H9 (cell line): ENCODE measurements around the gene P2RX7. TPM values are rescaled to one million over a fixed set of nuclear protein-coding genes. Genes with fewer than 3 reads are reported as not detected.

Experiments used
- DNase-seq: peaks from one replicate; pipeline ENCODE4 v3.0.0-alpha.2; 2017
- H2AFZ ChIP-seq: one replicate; pipeline ENCODE4 v1.6.1; 2013; ENCODE audit warnings: mild to moderate bottlenecking, low read length, control low read depth, moderate library complexity
- H2AK5ac ChIP-seq: 2 replicates; pipeline ENCODE4 v1.6.1; 2013; ENCODE audit warnings: low read length, control low read depth, mixed read lengths; ENCODE audit not compliant: insufficient read length
- H2BK120ac ChIP-seq: one replicate; pipeline ENCODE4 v1.6.1; 2013; ENCODE audit warnings: low read depth, mild to moderate bottlenecking, low read length, control low read depth, inconsistent platforms; ENCODE audit not compliant: poor library complexity, severe bottlenecking
- H2BK12ac ChIP-seq: 2 replicates; pipeline ENCODE4 v1.6.1; 2013; ENCODE audit warnings: low read length, control low read depth, mixed read lengths, low read depth; ENCODE audit not compliant: insufficient read length
- H2BK15ac ChIP-seq: 2 replicates; pipeline ENCODE4 v1.6.1; 2013; ENCODE audit warnings: low read depth, low read length, control low read depth
- H2BK20ac ChIP-seq: one replicate; pipeline ENCODE4 v1.6.1; 2013; ENCODE audit warnings: low read depth, mild to moderate bottlenecking, low read length, control low read depth, inconsistent platforms; ENCODE audit not compliant: poor library complexity, severe bottlenecking
- H2BK5ac ChIP-seq: 2 replicates; pipeline ENCODE4 v1.6.1; 2013; ENCODE audit warnings: low read length, control low read depth, mixed read lengths; ENCODE audit not compliant: insufficient read length
- H3K14ac ChIP-seq: 2 replicates; pipeline ENCODE4 v1.6.1; 2013; ENCODE audit warnings: low read length, control low read depth; ENCODE audit not compliant: insufficient read depth
- H3K18ac ChIP-seq: 2 replicates; pipeline ENCODE4 v1.6.1; 2013; ENCODE audit warnings: low read depth, mild to moderate bottlenecking, mixed read lengths, low read length, control low read depth; ENCODE audit not compliant: insufficient read length
- H3K23ac ChIP-seq: 2 replicates; pipeline ENCODE4 v1.6.1; 2013; ENCODE audit warnings: low read length, control low read depth, mixed read lengths, low read depth; ENCODE audit not compliant: insufficient read length
- H3K23me2 ChIP-seq: 2 replicates; pipeline ENCODE4 v1.6.1; 2013; ENCODE audit warnings: low read depth, mild to moderate bottlenecking, mixed read lengths, low read length, control low read depth; ENCODE audit not compliant: insufficient read length, poor library complexity, severe bottlenecking
- H3K27ac ChIP-seq: 2 replicates; pipeline ENCODE4 v1.5.1; 2013; ENCODE audit warnings: low read length, control low read depth, mixed read lengths, low read depth; ENCODE audit not compliant: insufficient read length
- H3K27me3 ChIP-seq: 2 replicates; pipeline ENCODE4 v1.6.1; 2013; ENCODE audit warnings: low read length, control low read depth, inconsistent platforms; ENCODE audit not compliant: insufficient read depth
- H3K4ac ChIP-seq: 2 replicates; pipeline ENCODE4 v1.6.1; 2013; ENCODE audit warnings: low read depth, mild to moderate bottlenecking, control low read depth, inconsistent platforms, low read length, moderate library complexity
- H3K4me1 ChIP-seq: 2 replicates; pipeline ENCODE4 v1.6.1; 2013; ENCODE audit warnings: low read length, control low read depth, inconsistent platforms; ENCODE audit not compliant: insufficient read depth
- H3K4me2 ChIP-seq: 2 replicates; pipeline ENCODE4 v1.6.1; 2013; ENCODE audit warnings: low read length, control low read depth, mixed read lengths; ENCODE audit not compliant: insufficient read length, insufficient read depth
- H3K56ac ChIP-seq: 2 replicates; pipeline ENCODE4 v1.6.1; 2013; ENCODE audit warnings: low read depth, mild to moderate bottlenecking, mixed read lengths, low read length, control low read depth; ENCODE audit not compliant: insufficient read length
- H3K79me1 ChIP-seq: 2 replicates; pipeline ENCODE4 v1.6.1; 2013; ENCODE audit warnings: low read depth, mild to moderate bottlenecking, moderate library complexity, low read length, control low read depth, inconsistent platforms; ENCODE audit not compliant: insufficient read depth, poor library complexity, severe bottlenecking
- H3K79me2 ChIP-seq: 2 replicates; pipeline ENCODE4 v1.6.1; 2013; ENCODE audit warnings: low read length, control low read depth, inconsistent platforms; ENCODE audit not compliant: insufficient read depth
- H3K9ac ChIP-seq: 2 replicates; pipeline ENCODE4 v1.6.1; 2013; ENCODE audit warnings: low read length, control low read depth, mixed read lengths; ENCODE audit not compliant: insufficient read length; ENCODE audit errors: extremely low read depth
- H3K9me3 ChIP-seq: one replicate; pipeline ENCODE4 v1.6.1; 2013; ENCODE audit warnings: low read depth, low read length, inconsistent platforms; ENCODE audit not compliant: control insufficient read depth
- H3T11ph ChIP-seq: one replicate; pipeline ENCODE4 v1.6.1; 2013; ENCODE audit warnings: mild to moderate bottlenecking, low read length, control low read depth, inconsistent platforms
- H4K20me1 ChIP-seq: one replicate; pipeline ENCODE4 v1.6.1; 2013; ENCODE audit not compliant: control insufficient read depth, insufficient read length, insufficient read depth
- H4K5ac ChIP-seq: 2 replicates; pipeline ENCODE4 v1.6.1; 2013; ENCODE audit warnings: low read depth, mild to moderate bottlenecking, mixed read lengths, low read length, control low read depth; ENCODE audit not compliant: insufficient read length
- H4K8ac ChIP-seq: replicated peaks from 2 replicates; pipeline ENCODE4 v1.6.1; 2013; ENCODE audit warnings: low read length, control low read depth, mixed read lengths, low read depth; ENCODE audit not compliant: insufficient read length
- H4K91ac ChIP-seq: 2 replicates; pipeline ENCODE4 v1.6.1; 2013; ENCODE audit warnings: low read depth, mild to moderate bottlenecking, moderate library complexity, mixed read lengths, low read length, control low read depth; ENCODE audit not compliant: insufficient read length
- H3K27ac Mint-ChIP-seq, 3 experiments: 2 replicates in 2 of 3; 3 replicates in 1 of 3; pipeline ENCODE4 v1.8.0; 2020 to 2021; ENCODE audit warnings: mixed read lengths in 3 of 3, mild to moderate bottlenecking in 1 of 3, moderate library complexity in 1 of 3
- H3K27me3 Mint-ChIP-seq: 2 replicates; pipeline ENCODE4 v1.8.0; 2021; ENCODE audit warnings: low read depth, mild to moderate bottlenecking, moderate library complexity, mixed read lengths
- H3K36me3 Mint-ChIP-seq, 3 experiments: 2 replicates in 2 of 3; 3 replicates in 1 of 3; pipeline ENCODE4 v1.8.0; 2020 to 2021; ENCODE audit warnings: low read depth in 3 of 3, mixed read lengths in 3 of 3; ENCODE audit not compliant: insufficient read depth in 1 of 3
- H3K4me1 Mint-ChIP-seq, 2 experiments: 2 replicates each; pipeline ENCODE4 v1.8.0; 2020; ENCODE audit warnings: mixed read lengths in 2 of 2
- H3K4me3 Mint-ChIP-seq, 2 experiments: 2 replicates in 1 of 2; 3 replicates in 1 of 2; pipeline ENCODE4 v1.8.0; 2020 to 2021; ENCODE audit warnings: mild to moderate bottlenecking in 2 of 2, mixed read lengths in 2 of 2, moderate library complexity in 1 of 2
- H3K9me3 Mint-ChIP-seq, 2 experiments: 2 replicates in 1 of 2; 3 replicates in 1 of 2; pipeline ENCODE4 v1.8.0; 2020; ENCODE audit warnings: mild to moderate bottlenecking in 2 of 2, mixed read lengths in 2 of 2, moderate library complexity in 1 of 2
- CTCF ChIP-seq: fragments of 200-600 bp; sonication (generic); conservative IDR thresholded peaks from 3 replicates; pipeline ENCODE4 v1.8.0; 2021; ENCODE audit warnings: antibody characterized with exemption, mild to moderate bottlenecking
- WGBS: extraction: QIAGEN DNeasy Blood & Tissue Kit; methylation state at CpG from one replicate; pipeline ENCODE4 v1.1.7; 2013; ENCODE audit warnings: missing lambda C conversion rate, low lambda C conversion rate, mixed read lengths; ENCODE audit not compliant: insufficient read length; ENCODE audit errors: extremely low coverage; 5-methylcytosine and 5-hydroxymethylcytosine counted together
- total RNA-seq: library from RNA; stranded (reverse); gene quantifications from 2 replicates; pipeline ENCODE4 v1.2.1, GENCODE V29; 2021

The P2RX7 gene
- total RNA-seq, 1 experiment from 2014 or later: 0.09 TPM

- H3K4me1 ChIP-seq: no peaks in the 10 kb centered on the region
- no peak overlapping the region for H3K27ac ChIP-seq
- H2BK12ac ChIP-seq: no peak overlapping the region
- no peak overlapping the region for H3K27ac Mint-ChIP-seq
- DNase-seq: no peak
- H3K4me3 Mint-ChIP-seq: no peak overlapping the region
- H3K23ac ChIP-seq: no peak overlapping the region
- TF ChIP-seq CTCF: no peak
- no peak overlapping the region for H3K4me2 ChIP-seq
- H3K79me1 ChIP-seq: no peaks in the 10 kb centered on the region
- H3K9me3 Mint-ChIP-seq: no peaks in the 10 kb centered on the region
- peaks cover 0 to 5% (median 2%) of the 10 kb centered on the region in 3 experiments; a peak in 4 of 7 replicates for H3K36me3 Mint-ChIP-seq
- no peak overlapping the region for H2AK5ac ChIP-seq
- no peak overlapping the region for H3T11ph ChIP-seq
- no peaks in the 10 kb centered on the region for H3K27me3 Mint-ChIP-seq
- H2BK15ac ChIP-seq: no peak overlapping the region
- no peaks in the 10 kb centered on the region for H3K27me3 ChIP-seq
- no peaks in the 10 kb centered on the region for H3K79me2 ChIP-seq
- H2AFZ ChIP-seq: no peak overlapping the region
- H2BK20ac ChIP-seq: no peak overlapping the region
- peaks cover 0 to 3% of the 10 kb centered on the region in 2 experiments; a peak in 1 of 4 replicates for H3K4me1 Mint-ChIP-seq
- H3K9ac ChIP-seq: no peak overlapping the region
- H3K23me2 ChIP-seq: no peaks in the 10 kb centered on the region
- WGBS: no CpG with 5 or more reads among the region's 10 CpGs
- H3K9me3 ChIP-seq: no peaks in the 10 kb centered on the region
- no peak overlapping the region for H4K8ac ChIP-seq
- H2BK5ac ChIP-seq: no peak overlapping the region
- no peak overlapping the region for H4K91ac ChIP-seq
- no peak overlapping the region for H4K5ac ChIP-seq
- H3K18ac ChIP-seq: no peak overlapping the region
- H3K14ac ChIP-seq: no peak overlapping the region
- H2BK120ac ChIP-seq: no peak overlapping the region
- H3K4ac ChIP-seq: no peak overlapping the region
- H3K56ac ChIP-seq: no peak overlapping the region
- no peaks in the 10 kb centered on the region for H4K20me1 ChIP-seq
Observed at GRCh38 chr12:121222847-121223246, 90.2 kb downstream of the P2RX7 start.
